ENCODE measurements around the gene CAMK4. TPM values are rescaled to one million over a fixed set of nuclear protein-coding genes. Genes with fewer than 3 reads are reported as not detected.

The CAMK4 gene
- polyA plus RNA-seq, 3 donors = 4.4 to 6.2 (median 5.6) TPM

- no peak for DNase-seq
Measured at GRCh38 chr5:111486055-111486454, 261.9 kb downstream of the CAMK4 start.

GRCh38 chr5:111486926-111487325 is 262.7 kb downstream of the CAMK4 start:
- no peak for DNase-seq

GRCh38 chr5:111488353-111488752 is 264.2 kb downstream of the CAMK4 start:
- no peak for DNase-seq

GRCh38 chr5:111493031-111493430 is 268.8 kb downstream of the CAMK4 start:
- DNase-seq = no peak

GRCh38 chr5:111494355-111494999 is 270.3 kb downstream of the CAMK4 start:
- DNase-seq = no peak

GRCh38 chr5:111495159-111495558 is 271.0 kb downstream of the CAMK4 start:
- no peak for DNase-seq

GRCh38 chr5:111498346-111498745 is 274.2 kb downstream of the CAMK4 start:
- DNase-seq = no peak

- no peak for DNase-seq
Measured at GRCh38 chr5:111502956-111503355, 278.8 kb downstream of the CAMK4 start.

GRCh38 chr5:111505096-111505495 is 280.9 kb downstream of the CAMK4 start:
- DNase-seq = peak; percentile 35

- DNase-seq = no peak
Measured at GRCh38 chr5:111507276-111507675, 283.1 kb downstream of the CAMK4 start.

- DNase-seq = no peak
Measured at GRCh38 chr5:111509119-111509518, 284.9 kb downstream of the CAMK4 start.

- no peak for DNase-seq
Measured at GRCh38 chr5:111511174-111511830, 287.1 kb downstream of the CAMK4 start.

GRCh38 chr5:111511831-111512374 is 287.7 kb downstream of the CAMK4 start:
- peak; percentile 53 for DNase-seq

GRCh38 chr5:111512375-111513130 is 288.4 kb downstream of the CAMK4 start, which contains the start of gene STARD4:
TSS of gene STARD4 (minus strand) at chr5:111512535. CDS start at chr5:111507433, 5,102 bp downstream.
- DNase-seq = peak; percentile 95

- DNase-seq = no peak
Measured at GRCh38 chr5:111513131-111513520, 288.9 kb downstream of the CAMK4 start.

- no peak for DNase-seq
Measured at GRCh38 chr5:111514087-111514486, 289.9 kb downstream of the CAMK4 start.

GRCh38 chr5:111517853-111518501 is 293.8 kb downstream of the CAMK4 start:
- no peak for DNase-seq

GRCh38 chr5:111518777-111519176 is 294.6 kb downstream of the CAMK4 start:
- DNase-seq = no peak

GRCh38 chr5:111520908-111521307 is 296.7 kb downstream of the CAMK4 start:
- no peak for DNase-seq

- DNase-seq = no peak
Measured at GRCh38 chr5:111528056-111528455, 303.9 kb downstream of the CAMK4 start.

GRCh38 chr5:111530298-111530740 is 306.1 kb downstream of the CAMK4 start:
- DNase-seq = no peak
